ENCODE measurements around the gene ZFYVE28. TPM values are rescaled to one million over a fixed set of nuclear protein-coding genes. Genes with fewer than 3 reads are reported as not detected.
A peak's percentile ranks its signal among the peaks of the same experiment; 100 is the strongest.

Gene ZFYVE28
- total RNA-seq, 1 donor from 2014 or later, result 6.3 TPM

DNA sequence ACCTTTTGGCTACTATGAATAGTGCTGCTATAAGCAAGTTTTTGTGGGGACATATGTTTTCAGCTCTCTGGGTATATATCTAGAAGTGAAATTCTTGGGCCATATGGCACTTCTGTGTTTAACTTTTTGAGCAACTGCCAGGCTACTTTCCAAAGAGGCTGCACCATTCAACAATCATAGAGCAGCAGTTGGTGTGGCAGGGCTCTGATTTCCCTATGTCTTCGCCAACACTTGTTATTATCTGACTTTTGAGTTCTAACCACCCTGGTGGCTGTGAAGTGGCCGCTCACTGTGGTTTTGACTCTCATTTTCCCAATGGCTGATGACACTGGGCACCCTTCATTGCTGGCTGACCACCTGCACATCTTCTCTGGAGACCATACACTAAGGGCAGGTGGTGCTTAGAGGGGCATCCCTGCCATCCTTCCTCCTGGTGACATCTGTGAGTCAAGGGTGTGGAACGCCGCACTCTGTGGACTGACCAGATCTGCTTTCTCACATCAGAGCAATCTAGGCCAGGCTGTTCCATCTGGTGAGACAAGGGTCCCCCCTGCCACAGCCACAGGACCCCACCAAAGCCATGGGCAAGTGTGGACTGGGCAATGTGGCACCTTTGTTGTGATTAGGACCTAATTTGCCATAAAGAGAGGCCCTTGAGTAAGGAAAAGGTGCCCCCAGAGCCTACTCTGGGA is 49.6 kb downstream of the ZFYVE28 start:
- no peak for DNase-seq (ENCODE audit: low spot score)

DNA sequence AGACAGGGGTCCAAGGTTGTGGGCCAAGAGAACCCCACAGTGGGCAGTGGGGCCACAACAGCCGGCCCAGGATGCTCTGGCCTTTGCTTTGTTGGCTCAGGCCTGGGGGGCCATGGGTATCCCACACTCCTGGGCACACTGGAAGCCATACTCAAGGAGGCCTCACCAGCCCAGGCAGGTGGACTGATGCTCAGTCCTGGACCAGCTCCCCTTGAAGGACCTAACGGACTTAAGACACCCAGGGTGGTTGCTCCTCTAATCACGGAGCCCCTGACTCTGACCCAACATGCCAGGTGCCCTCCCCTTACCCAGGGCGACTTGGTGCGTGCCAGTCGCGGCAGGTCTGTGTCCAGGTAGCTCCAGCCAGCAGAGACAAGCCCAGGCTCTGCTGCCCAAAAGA is 50.8 kb downstream of the ZFYVE28 start:
- DNase-seq (ENCODE audit: low spot score), result no peak

DNA sequence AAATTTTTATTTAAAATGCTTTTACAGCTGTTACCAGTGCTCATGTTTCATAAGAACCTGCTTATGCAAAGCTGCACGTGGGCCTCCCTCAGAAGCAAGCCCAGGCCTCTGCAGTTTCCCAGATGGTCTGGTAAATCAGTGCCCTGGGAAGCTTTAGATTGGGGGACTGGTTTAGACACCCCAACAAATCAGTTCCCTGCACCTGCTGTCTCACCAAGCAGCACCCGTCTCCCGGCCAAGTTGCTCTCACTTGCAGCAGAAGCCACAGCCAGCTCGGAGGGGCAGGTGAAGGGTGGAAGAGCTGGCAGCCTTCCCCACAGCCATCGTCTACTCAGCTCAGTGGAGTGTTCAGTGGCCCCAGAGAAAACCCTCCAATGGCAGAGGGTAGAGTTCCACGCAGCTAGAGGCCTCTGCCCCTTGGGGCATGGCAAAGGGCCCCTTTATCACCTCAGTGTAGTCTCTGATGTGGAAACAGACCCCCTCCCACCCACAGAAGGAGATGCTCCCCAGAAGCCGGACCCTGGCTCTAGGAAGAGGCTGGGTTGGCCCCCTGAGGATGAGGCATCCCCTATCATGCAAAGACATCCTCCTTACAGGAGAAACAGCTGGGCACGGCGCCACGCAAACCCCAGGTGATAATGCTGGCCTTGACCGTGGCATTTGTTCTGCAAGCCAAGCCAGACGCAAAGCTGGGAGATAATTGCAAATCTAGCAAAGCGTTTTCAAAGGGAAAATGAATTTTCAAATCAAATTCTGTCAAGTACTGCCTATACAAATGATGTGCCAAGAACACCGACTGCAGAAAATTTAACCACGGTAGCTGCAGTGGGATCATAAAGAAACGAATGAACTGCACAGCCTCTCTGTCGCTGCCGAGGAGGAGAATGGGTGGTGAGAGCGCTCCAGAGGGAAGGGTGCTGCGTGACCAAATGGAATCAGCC is 51.9 kb downstream of the ZFYVE28 start:
- DNase-seq (ENCODE audit: low spot score), result peak; percentile 16

DNA sequence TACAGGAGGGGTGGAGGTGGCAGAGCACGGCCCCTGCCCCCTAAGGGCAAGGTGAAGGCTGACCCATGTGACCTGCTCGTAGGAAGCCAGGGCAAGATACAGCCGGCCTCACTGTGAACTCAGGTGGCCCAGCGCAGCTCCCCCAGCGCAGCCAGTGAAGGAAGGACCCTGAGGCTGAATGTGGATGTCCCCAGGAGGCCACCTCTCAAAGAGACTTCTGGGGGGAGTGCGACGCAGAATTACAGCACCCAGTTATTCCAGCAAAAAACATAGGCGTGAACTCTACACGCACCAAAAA is 52.6 kb downstream of the ZFYVE28 start:
- DNase-seq (ENCODE audit: low spot score), result no peak

DNA sequence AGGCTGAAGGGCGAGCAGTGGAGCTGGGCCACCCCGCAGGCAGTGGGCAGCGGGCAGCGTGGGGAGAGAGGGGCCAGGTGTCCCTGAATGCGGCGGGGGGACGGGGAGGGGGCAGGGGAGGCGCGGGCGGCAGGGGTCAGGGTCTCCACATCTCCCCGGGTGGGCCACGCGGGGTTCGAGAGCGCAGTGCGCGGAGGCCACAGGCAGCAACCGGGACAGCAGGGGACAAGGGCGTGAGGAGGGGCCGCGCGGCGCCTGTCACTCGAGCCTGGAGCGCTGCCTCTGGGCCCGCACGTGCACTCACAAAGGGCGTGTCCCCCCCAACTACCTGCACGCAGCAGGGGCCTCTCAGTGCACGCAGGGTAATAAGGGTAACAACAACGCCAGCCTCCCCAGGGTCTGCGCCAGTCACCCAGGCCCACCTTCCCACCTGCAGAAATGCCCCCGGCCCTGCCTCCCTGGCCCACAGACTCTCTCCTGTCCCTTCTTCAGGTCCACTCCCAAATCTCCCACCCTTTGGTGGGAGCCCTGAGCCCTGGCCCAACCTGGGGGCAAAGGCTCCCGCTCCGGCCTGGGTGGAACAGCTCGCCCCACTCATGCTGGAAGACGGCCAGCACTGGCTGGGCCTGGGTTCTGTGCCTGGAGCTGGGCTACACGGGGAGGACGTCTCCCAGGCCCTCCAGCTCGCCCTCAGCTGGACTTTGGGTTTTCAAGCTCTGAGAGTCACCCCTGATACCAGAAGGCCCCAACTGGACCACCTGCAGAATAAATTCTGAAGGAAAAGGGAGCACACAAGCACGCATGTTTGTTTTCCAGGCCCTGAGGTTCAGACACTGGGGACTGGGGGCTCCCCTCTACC is 53.2 kb downstream of the ZFYVE28 start:
- DNase-seq (ENCODE audit: low spot score), result no peak

DNA sequence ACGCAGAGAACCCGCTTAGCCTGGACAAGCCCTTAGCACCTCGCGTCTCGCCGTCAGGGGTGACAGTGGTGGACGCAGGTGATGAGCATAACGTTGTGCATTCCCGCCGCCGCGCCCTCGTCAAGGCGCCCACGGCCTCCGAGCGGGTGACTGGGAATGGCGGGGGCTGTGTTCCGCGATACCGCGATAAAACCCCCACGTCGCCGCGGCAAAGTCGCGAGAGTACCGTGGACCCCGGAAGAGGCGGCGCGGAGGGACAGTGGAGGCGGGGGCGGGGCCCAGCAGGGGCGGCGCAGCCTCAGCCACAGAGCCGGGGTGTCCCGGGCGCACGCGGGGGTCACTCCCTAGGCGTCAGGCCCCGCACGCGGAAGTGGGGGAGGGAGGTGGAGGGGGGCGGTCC is 53.8 kb downstream of the ZFYVE28 start:
- DNase-seq (ENCODE audit: low spot score), result peak; percentile 24

DNA sequence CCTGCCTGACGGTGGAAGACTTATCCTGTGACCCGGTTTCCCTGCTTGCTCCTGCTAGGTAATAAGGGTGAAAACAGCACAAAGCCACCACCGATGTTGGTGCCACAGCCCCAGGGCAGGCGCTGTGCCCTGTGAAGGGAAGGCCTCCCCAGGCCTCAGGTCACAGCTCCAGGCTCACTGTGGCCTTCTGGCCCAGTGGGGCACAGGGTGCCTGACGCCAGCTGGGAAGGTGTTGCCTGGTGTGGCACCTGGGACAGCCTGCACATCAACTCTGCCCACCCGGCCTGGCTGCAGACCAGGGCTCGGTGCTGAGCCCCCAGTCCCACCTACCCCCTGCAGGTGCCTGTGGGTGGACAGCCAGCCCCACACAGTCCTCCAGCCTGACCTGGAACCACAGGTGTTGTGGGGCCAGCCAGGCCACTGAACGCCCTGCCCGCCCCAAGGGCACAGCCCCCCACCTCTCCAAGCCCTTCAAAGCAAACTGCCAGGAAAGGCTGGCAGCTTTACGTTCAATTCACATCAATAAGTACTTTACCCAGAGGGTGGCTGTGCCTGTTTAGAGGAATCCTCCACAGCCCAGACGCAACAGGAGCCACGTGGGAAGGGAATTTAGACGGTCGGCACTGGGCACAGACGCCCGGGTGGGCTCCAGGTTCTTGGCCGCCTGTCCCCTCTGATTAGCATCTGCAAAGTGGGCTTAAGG is 54.3 kb downstream of the ZFYVE28 start:
- DNase-seq (ENCODE audit: low spot score), result no peak

DNA sequence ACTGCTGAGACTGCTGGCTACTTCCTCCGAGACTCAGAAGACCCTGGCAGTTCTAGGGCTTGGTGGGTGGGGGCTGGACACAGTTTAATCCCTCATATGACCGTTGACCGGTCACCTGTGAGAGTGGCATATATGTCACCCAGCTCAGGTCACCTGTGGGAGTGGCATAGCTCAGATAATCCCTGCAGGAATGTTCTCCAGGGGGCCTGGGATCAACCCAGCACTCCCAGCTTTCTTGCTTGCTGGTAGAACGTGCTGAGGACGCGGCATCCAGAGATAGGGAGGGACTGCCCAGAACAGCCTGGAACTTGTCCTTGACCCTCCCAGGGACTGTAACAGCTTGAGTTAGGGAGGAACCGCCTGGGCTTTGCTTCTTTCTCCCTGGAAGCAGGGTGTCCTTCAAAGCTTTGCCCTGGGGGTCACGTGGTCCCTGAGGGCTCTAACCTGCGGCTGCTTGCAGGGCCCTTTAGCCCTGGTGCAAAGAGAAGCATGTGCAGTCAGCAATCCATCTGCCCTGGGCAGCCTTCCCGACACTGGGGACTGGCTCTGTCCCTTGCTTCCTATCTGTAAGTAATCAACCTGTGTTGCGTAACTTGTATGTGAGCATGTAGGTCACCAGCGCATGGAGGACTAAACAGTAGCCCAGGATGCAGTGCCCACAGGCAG is 55.3 kb downstream of the ZFYVE28 start:
- DNase-seq (ENCODE audit: low spot score), result peak; percentile 43

DNA sequence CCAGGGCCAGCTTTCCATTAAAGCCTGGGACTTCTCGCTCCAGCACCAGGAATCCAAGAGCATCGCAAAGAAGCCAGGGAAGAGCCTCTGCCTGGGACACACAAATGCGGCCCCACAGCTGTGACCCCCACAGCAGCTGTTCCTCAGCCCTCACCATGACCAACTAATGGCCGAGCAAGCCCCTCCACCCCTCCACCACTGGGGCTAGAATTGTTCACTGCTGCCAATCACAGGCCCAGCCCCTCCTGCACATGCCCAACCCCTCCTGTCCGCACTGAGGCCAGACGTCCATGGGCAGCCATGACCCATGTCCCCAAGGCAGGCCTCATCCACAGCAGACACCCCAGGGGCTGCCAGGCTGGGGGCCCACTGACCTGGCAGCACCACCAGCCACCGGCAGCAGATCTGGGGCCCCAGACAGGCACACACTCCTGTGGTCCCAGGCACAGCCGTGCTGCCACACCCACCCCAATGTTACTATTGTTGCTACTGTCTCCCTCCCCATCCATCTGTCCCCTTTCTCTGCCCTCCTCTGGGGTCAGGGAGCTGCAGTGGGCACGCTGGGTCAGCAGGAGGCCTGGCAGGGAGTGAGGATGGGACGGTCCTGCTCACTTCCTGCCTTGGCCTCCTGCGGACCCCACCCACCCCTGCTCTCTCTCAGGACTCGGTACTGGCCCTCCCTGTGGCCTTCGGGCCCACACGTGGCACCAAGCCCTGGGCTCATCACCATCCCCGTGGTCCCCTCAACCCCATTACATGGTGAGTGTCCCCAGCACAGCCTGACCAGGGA is 56.0 kb downstream of the ZFYVE28 start:
- DNase-seq (ENCODE audit: low spot score), result no peak

DNA sequence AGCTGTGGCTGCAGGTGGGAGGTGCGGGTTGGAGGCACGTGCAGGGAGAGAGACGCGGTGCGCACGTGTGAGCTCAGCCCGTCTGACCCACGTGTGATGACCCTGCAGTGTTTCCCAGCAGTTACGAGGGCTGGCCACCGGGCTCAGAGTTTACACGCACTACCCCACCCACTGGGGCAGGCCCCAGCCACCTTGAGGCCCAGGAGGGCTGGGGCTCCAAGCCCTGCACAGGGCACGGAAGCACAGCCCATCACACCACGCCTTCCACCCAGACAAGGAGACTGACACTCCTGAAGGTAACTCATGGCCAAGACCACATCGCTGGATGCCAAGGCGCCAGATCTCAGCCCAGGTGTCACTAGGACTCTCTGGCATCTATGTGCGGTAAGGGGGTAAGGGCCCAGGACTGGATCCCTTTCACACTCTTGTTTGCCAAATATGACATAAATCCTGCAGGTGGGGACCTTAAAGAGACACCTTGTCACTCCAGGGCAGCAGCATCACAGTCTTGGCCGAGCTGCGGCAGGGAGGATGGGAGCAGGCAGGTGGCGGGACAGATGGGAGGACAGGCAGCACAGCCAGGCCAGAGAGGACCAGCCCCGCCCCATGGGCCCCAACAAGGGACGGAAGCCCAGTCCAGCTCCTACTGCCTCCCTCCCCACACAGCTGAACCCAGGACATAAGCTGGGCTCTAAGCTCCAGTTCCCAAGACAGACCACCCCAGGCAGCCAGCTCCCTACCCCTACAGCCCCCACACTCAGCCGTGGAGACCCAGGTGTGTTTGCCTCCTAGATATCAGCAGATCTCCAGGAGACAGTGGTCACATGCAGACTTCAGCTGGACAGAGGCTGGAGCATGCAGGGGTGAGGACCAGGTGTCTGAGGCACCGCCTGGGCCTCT is 56.8 kb downstream of the ZFYVE28 start:
- no peak for DNase-seq (ENCODE audit: low spot score)

DNA sequence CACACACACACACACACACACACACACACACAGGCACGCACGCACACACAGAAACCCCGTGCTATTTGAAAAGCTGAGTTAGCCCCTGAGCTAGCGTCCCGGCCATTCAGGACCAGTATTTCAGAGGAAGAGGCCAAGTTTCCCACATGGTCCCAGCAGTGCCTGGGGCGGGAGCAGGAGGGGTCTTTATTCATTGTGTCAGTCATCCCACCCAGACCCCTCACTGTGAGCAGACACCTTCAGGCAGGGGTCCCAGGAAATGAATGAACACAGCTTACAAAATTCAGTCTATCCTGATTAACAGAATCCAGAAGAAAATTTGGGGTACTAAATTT is 58.1 kb downstream of the ZFYVE28 start:
- no peak for DNase-seq (ENCODE audit: low spot score)

DNA sequence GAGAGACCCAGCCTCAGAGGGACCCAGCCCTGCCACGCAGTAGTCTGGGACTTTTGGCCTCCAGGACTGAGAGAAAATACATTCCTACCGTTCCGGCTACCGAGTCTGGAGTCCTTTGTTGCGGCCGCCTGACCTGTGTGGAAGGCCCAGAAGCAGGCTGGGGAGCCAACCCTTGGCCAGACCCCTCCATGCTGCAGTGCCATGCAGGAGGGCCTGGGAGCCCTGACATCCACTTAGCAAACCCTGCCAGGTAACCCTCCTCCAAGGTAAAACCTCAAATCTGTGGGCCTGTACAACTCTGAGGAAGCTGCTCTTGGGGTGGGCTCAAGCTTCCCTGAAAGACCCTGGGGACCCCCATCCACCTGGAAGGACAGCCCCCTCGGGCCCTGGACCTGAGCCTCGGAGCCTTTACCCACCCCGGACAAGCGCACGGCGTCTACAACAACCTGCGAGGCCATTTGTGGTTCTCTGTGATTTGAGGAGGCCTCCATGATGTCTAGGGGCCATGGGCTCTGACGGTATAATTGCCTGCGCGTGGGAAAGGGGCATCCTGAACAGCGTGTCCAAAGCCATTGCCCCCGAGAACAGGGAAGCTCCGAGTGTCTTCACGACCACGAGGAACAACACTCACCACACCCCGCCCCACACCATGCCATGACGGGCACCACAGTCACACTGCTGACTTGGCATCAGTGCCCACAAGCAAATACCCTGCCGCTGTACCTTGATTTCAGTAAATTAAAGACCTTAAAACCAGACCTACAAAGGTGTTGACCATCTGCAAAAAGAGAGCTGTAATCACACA is 58.7 kb downstream of the ZFYVE28 start:
- DNase-seq (ENCODE audit: low spot score), result no peak

DNA sequence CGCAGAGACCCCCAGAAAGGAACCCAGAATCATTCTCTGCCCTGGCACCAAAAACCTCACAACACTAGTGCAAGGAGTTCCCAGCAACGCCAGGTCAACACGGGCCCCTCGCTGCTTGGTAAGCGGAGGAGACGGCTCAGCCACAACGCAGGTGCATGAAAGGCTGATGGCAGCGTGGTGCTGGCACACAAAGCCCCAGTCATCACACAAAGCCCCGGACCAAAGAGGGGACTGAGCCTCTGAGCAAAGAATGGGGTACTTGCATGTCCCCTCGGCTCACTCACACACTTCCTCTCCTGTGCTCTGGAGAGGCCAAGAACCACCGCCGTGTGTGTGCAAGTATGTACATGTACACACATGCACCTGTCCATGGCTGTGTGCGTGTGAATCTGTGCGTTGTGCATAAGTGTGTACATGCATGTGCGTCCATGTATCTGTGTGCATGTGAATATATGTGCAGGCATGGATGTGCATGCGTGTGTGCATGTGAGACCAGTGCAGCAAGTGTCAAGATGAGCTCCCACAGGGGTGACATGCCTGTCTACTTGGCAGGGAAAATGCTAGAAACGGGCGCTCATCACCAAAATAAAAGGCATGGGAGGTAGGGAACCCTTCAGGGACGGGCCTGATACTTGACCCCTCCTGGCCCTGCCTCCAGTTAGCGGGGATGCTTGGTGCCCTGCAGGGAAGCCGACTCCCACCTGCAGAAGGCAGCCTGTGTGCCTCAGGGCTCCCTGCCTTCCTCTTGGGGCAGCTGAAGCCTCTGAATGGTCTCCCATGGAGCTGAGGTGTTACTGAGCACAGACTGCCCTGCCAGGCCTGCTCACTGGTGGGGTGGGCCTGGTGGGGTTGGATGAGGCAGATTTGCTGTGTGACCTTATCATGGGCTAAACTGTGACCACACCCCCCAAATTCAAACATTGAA is 60.4 kb downstream of the ZFYVE28 start:
- no peak for DNase-seq (ENCODE audit: low spot score)

DNA sequence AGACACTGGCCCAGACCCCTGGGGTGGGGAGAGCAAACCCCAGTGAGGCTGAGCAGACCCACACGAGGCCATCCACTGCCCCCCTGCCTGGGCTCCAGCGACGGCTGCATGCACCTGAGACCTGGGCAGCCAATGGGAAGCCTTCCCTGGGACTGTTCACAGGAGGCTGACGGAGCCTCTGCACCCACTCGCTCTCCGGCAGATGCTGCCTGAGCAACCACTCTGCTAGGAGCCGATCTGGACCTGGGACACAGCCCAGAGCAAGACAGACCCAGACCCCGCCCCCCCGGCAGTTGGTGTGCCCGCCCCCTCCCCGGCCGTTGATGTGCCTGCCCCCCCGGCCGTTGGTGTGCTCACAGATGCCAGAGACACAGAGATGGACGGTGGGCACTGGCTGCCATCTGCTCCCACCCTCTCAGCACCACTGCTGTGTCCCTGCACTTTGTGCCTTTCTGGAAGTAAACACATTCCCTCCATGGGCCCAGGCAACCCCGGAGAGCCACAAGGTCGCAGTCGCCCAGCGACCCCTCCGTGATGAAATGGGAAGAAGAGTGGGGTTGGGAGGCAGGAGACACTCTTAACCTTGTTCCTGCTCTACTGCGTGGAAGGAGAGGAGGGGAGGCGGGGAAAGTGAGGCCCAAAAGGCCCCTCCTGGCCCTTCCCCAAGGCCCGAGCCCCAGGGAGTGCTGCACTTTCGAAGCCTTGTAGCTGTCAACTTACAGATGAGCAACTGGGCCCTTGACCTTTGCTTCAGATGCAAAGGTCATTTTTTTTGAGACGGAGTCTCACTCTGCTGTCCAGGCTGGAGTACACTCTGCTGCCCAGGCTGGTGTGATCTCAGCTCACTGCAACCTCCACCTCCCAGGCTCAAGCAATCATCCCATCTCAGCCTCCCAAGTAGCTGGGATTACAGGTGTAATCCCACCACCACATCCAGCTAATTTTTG is 62.0 kb downstream of the ZFYVE28 start:
- DNase-seq (ENCODE audit: low spot score), result no peak

DNA sequence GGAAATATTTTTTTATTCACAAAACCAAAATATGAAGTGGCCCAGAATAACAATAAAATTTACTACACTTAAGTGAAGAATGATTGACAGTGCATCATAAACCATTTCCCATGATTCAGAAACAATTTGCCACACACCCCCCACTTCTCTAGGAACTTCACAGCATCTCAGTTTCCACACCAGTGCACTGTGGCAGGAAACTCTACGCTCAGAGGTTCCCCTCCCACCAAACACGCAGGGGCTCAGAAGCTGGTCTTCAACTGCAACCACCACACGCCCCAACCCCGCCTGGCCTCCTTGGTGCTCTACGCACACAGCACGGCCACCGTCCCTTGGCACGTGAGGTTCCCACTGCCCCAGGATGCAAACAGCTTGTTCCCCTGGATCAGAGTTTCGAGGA is 63.7 kb downstream of the ZFYVE28 start:
- DNase-seq (ENCODE audit: low spot score), result no peak

DNA sequence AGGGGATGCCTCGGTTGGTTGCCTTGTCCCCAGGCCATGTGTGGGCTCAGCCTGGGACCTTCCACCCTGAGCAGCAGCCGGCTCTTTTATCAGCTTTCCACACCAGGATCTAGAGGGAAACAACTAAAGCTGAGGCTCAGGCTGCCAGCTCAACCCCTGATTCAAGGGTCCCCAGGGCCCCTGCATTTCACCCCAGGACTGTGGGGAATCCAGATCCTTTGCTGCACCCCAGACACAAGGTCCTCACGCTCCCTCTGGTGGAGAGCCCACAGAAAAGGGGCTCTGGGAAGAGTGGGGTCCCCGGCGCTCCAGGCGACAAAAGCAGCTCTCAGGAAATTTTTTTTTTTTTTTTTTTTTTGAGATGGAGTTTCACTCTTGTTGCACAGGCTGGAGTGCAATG is 64.3 kb downstream of the ZFYVE28 start:
- DNase-seq (ENCODE audit: low spot score), result no peak
